NCI-H128 (cell line): ENCODE data around the gene WNT8B.
A peak's percentile ranks its signal among the peaks of the same experiment; 100 is the strongest.

Source experiments
- DNase-seq: peaks from one replicate; lab custom pipeline; 2025; ENCODE audit not compliant: unreplicated experiment; lab: John Stamatoyannopoulos, UW

WNT8B gene

DNA sequence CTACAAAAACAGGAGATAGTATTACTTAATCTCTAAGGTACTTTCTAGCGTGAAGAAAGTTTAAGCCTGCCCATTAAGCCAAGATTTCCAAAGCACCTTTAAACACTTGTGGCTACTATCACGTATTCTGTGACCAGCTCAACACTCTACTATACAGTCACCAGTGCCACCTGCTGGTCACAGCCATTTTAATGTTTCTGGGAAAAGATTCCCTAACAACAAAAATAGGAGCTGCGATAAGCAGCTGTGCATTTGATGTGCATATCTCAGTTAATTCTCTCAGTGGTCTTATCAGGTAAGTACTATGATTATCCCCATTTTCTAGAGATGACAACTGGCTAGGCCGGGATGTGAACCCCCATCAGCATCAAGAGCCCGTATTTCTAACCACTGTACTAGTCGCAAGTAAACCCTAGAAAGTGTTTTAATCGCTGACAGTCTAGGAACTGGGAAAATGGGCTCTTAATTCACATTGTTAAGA is 56.0 kb downstream of the WNT8B start:
- peak; percentile 3 for DNase-seq

DNA sequence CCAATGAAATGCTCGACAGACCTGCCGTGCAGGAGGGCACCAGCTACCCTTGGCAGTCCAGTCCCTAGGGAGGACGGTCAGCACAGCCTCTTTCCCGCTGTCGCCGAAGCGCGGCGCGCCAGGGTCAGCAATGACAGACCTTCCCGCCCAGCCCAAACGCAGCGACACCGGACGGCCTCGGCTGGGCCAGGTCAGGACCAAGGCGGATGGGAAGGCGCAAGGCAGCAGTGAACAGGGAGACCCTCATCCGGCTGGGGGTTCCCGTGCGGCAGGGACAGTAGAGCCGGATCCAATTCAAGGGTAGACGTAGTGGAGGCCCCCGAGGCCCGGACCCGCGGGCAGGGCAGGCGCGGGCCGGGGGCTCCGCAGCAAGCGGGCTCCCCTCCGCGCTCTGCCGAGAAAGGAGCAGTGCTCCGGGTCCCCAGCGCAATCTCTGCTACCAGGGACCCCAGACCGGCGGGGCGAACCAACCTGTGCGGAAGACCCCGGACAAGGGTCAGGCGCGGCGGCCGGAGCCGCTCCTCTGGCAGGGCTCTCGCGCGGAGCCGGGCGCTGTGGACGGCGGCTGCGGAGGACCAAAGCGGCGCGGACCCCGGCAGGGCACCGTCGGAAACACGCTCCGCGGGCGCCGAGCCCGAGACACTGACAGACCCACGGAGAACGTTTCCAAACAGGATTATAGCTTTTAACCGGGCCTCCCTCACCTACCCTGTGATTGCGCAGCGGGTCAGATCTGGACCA is 56.7 kb downstream of the WNT8B start, which contains the start of gene SEC31B:
Gene SEC31B, minus strand, starts transcription at position 551 of the 741 bp plus-strand sequence. CDS start 2,909 bp downstream, outside the sequence.
- DNase-seq = no peak

DNA sequence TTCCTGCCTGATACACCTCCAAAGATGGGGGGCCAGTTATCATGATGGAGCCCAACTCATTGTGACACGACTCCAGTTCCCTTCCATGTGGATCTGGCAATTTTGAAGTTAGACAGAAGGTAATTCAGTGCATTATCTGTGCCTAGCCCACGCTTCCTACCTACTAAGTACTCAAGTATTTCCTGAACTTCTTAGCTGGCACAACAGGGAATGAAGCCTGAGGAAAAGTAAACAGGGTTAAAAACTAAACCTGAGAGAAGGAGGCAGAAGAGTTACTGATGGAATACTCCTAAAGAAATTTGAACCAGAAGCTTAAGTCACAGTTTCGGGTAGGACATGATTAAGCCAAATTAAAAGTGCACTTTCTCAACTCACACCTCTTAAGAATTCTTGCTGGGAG is 58.0 kb downstream of the WNT8B start:
- no peak for DNase-seq

DNA sequence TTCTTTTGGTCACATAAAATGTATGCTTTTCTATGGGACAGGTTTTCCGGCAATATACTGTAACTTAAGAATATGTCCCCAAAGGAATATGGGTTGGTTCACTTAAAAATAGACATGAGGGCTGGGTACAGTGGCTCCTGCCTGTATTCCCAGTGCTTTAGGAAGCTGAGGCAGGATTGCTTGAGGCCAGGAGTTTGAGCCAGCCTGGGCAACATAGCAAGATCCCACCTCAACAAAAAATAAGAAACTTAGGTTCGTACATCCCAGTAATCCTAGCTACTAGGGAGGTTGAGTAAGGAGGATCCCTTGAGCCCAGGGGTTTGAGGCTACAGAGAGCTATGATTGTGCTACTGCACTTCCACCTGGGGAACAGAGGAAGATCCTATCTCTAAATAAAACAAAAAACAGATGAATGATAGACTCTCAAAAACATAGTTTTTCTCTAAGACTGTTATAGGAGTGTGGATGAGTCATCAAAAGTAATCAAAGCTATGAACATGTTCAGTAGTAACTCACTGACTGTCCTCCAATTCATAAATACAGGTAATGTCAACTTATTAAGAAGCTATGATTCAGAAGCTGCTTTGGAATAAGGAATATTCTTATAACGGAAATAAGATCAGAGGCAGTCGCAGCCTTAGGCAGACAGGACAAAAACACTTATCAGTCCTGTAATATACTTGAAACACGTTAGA is 59.4 kb downstream of the WNT8B start:
- no peak for DNase-seq

DNA sequence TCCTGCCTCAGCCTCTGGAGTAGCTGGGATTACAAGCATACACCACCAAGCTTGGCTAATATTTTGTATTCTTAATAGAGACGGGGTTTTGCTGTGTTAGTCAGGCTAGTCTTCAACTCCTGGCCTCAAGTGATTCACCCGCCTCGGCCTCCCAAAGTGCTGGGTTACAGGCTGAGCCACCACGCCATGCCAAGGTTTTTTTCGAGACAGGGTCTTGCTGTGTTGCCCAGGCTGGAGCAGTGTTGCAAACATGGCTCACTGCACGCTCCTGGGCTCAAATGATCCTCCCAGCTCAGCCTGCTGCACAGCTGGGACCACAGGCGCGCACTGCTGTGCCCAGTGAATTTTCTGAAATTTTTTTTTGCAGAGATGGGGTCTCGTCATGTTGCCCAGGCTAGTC is 60.1 kb downstream of the WNT8B start:
- DNase-seq = no peak

DNA sequence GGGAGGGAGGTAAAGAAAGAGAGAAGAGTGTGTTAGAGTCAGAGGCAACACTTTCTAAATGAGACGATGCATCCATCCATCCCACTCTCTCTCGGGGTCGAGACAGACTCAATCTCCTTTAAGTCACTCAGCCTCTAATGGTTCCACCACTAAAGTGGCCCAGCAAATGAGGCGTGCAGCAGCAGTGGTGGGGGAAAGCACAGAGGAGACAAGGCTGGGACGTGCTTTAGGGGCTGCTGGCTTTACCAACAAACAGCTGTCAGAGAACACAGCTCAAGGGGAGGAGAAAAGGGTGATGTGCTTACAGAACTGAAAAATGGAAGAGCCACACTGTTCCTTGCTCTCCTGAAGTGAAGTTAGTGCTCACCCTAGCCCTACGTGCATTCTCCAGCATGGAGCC is 61.4 kb downstream of the WNT8B start:
- no peak for DNase-seq

DNA sequence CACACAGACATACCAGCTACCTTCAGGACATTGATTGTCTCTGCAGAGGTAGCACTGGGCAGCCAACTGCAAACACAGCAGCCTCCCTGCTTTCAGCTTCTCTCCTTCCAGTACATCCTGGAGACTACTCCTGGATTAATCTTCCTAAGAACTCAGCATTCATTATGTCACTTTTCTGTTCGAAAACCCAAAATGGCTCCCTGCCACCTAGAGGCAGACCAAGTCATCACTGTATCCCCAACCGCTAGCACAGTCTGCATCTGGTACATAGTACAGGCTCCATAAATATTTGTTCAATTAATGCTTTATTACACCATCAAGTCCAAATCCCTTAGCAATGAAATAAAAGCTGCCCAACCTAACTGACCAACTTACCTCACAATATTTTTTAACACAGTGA is 61.8 kb downstream of the WNT8B start:
- DNase-seq = no peak

DNA sequence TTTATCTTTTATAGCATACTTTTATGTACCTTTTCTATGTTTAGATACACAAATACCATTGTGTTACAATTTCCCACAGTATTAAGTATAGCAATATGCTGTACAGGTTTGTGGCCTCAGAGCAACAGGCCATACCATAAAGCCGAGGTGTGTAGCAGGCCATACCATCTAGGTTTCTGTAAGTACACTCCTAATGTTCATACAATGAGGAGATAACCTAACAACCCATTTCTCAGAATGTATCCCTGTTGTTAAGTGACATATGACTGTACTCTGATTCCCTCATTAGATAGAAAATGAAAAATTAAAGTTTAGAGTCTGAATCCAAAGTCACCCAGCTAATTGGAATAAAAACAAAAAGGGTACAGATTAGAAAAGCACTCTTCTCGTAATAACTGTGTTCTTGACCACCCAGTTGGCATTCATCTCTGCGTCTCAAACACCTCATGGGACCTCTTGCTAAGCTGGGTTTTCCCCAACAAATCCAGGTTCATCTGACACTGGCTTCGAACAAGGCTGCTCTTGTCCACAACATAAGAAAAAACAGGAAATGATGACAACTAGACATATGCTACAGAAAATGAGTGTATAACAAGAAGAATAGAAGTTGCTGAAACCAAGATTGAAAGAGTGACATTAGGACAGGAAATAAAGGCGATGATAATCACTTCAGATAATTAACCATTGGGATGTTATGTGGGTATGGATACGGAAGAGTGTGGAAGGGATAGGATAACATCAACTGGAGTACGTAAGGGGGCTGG is 65.5 kb downstream of the WNT8B start:
- no peak for DNase-seq

DNA sequence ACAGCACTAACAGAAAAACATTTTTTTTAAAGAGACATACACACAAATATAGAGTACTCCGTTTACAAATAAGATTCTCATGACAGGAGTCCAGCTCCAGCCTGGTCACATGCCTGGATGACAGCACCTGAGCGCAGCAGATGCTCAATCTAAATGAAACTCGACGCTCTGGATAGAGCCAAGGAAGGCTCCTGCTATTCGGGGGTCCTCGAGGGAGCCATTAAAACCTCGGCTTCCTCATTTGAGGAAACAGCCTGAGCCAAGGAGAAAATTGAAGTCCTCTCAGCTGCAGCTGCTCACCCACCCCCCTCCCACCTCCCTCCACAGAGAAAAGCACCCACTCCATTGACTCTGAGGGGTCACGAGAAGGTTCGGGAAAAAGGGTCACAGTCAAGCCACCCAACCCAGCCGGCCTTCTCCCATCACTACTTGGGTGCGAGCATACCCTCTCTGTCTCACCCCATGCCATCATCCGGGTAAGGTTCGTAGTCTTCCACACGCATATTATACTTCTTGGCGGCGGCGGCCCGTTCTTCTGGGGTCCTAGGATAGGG is 66.2 kb downstream of the WNT8B start:
- DNase-seq = no peak

DNA sequence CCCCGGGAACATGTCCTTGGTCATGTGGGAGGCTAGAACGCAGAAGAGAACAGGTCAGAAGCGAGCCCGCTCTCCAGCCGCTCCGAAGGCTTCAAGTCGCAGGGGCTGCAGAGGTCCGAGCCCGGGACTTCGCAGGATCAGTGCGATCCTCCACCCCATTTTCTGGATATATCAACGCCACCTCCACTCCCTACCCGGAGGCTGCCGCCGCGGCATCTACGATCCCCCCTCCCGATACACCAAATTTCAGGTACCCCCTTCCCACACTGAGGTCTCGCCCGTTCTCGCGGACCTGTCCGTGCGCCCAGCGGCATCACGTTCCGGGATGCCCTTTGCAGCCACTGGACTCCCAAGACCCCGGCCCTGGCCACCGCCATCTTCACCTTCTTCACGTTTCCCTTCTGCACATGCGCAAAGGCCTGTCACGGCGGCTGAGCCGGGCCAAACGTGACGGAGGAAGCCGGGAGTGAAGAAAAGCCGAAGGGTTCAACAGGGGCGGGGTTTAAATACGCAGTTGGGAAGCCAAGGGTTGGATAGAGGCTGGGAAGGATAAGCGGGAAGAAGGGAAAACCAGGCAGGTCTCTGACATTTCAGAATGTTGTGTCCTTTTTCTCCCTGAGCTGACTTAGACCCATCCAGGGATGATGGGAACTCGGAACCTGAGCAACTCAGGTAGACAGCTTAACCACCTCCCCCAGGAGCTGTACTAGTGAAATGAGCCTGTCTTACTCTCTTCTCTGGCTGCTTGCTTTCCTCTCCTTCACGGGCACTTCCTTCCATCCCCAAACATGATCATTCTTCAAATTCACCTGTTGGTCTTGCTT is 66.9 kb downstream of the WNT8B start, which contains the start of gene NDUFB8:
Gene NDUFB8, minus strand, starts transcription at position 397 of the 824 bp plus-strand sequence. Its CDS starts 20 bp downstream, at position 377.
- peak; percentile 67 for DNase-seq

DNA sequence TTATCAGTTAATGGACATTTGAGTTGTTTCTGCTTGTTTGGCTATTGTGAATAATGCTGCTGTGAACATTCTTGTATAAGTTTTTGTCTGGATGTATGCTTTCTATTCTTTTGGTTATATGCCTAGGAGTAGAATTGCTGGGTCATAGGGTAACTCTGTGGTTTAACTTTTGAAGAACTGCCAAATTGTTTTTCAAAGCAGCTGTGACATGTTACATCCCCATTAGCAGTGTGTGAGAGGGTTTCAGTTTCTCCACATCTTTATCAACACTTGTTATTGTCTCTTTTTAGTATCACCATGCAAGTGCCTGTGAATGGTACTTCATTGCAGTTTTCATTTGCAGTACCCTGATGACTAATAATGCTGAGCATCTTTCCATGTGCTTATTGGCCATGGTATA is 69.0 kb downstream of the WNT8B start:
- no peak for DNase-seq
